Skin epidermis (tissue), 12 donors: ENCODE results near the gene GABARAPL2.

Source experiments
- H3K27ac ChIP-seq, 21 experiments: fragments of 200-600 bp; sonication (generic) in 11 of 21; one replicate each; pipeline ENCODE4 v1.5.0; 2020; ENCODE audit warnings: mild to moderate bottlenecking in 3 of 21, inconsistent platforms in 2 of 21, moderate library complexity in 2 of 21
- H3K4me3 ChIP-seq, 7 experiments: fragments of 200-600 bp; sonication (generic) in 2 of 7; one replicate each; pipeline ENCODE4 v1.5.0; 2020; ENCODE audit warnings: inconsistent platforms in 2 of 7, mild to moderate bottlenecking in 2 of 7, moderate library complexity in 1 of 7

Gene GABARAPL2

DNA sequence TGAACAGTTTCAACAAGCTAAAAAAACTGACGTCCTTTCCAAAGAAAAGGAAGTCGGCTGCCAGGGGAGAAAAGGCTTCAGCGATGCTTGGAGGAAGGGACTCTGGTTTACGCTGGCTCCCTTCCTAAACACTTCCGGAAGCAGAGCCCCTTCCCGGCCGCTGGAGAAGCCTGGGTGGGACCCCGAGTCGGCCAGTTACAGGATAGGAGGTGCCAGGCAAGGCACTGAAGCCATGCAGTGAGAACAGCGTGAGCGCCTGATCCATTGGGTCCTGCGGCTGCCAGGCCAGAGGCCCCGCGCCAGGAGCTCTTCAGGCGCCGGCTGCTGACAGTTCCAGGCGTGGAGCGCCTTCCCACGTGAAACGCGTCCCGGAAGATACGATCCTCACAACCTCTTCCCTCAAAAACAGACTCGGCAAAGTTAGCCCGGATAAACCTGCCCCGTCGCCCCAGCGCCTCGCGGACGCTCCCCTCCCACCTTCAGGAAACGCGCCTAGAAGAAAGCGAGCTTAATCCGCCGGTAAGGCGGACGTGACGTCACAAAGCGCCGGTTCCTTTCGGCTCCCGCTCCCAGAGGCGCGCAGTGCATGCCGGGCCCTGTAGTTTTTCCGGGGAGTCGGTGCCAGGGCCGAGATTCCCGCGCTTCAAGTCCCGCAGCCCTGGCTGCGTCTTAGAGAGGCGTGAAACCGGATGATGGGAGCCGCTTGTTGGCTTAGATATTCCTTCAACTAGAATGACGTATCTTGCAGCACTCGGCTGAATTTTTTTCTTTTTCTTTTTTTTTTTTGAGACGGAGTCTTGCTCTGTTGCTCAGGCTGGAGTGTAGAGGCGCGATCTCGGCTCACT lies 56.8 kb downstream of the GABARAPL2 start, which contains the start of gene ADAT1:
ADAT1 (minus strand) TSS at position 521 of the 845 bp plus-strand sequence. CDS start 2,482 bp downstream, outside the sequence.
- peak within 1 kb of the TSS; percentile 46 to 85 (median 72) for H3K4me3 ChIP-seq
- peak within 1 kb of the TSS; percentile 72 to 98 (median 92) for H3K27ac ChIP-seq

GRCh38 chr16:75624921-75625334 lies 58.7 kb downstream of the GABARAPL2 start:
- H3K27ac ChIP-seq = no peak overlapping the region
- H3K4me3 ChIP-seq = no peak overlapping the region

- Histone ChIP-seq H3K27ac (peak overlapping the region in 3 of 21 experiments; percentile 30 to 59 (median 40)), H3K4me3 (no peak overlapping the region)
Observed at GRCh38 chr16:75626806-75627205, 60.6 kb downstream of the GABARAPL2 start.
